IPS-20b (cell line): ENCODE data around the gene CRYBG1.
A peak's percentile ranks its signal among the peaks of the same experiment; 100 is the strongest.
"Not testable (repeated sequence)": the region's sequence is repeated elsewhere in the genome, so short reads cannot be mapped to it uniquely, and the experiment has no call there.

Source experiments
- H3K27ac ChIP-seq: one replicate; pipeline ENCODE4 v1.5.1; 2013; ENCODE audit warnings: low read length
- H3K27me3 ChIP-seq: 2 replicates; pipeline ENCODE4 v1.6.1; 2013; ENCODE audit warnings: mild to moderate bottlenecking, low read length, inconsistent platforms; ENCODE audit not compliant: insufficient read depth
- H3K36me3 ChIP-seq: 2 replicates; pipeline ENCODE4 v1.6.1; 2013; ENCODE audit warnings: low read depth, mild to moderate bottlenecking, inconsistent platforms, low read length, moderate library complexity; ENCODE audit not compliant: insufficient read depth
- H3K4me1 ChIP-seq: 2 replicates; pipeline ENCODE4 v1.6.1; 2013; ENCODE audit warnings: mild to moderate bottlenecking, control low read depth, inconsistent platforms, low read length, moderate library complexity; ENCODE audit not compliant: insufficient read depth
- H3K4me3 ChIP-seq: 2 replicates; pipeline ENCODE4 v1.5.1; 2013; ENCODE audit warnings: mild to moderate bottlenecking, low read length, inconsistent platforms
- H3K9ac ChIP-seq: 2 replicates; pipeline ENCODE4 v1.6.1; 2013; ENCODE audit warnings: low read depth, mild to moderate bottlenecking, inconsistent platforms, low read length, moderate library complexity
- H3K9me3 ChIP-seq: 2 replicates; pipeline ENCODE4 v1.6.1; 2013; ENCODE audit warnings: mild to moderate bottlenecking, low read depth, low read length, inconsistent platforms; ENCODE audit not compliant: insufficient read depth

Gene CRYBG1

GRCh38 chr6:106512048-106512967, 151.8 kb downstream of the CRYBG1 start:
- H3K9me3 ChIP-seq: no peaks in the 10 kb centered on the region
- no peak overlapping the region for H3K9ac ChIP-seq
- peaks cover 6% of the 10 kb centered on the region; the same call in 1 of the 2 replicates for H3K4me1 ChIP-seq
- peaks cover 81% of the 10 kb centered on the region for H3K27me3 ChIP-seq
- peak overlapping the region; percentile 54; the same call in 1 of the 2 replicates for H3K4me3 ChIP-seq
- H3K27ac ChIP-seq: no peak overlapping the region
- no peaks in the 10 kb centered on the region for H3K36me3 ChIP-seq

GRCh38 chr6:106512968-106513574, 152.6 kb downstream of the CRYBG1 start:
- Histone ChIP-seq H3K27ac (no peak overlapping the region), H3K4me3 (peak overlapping the region; percentile 54; the same call in 1 of the 2 replicates), H3K9me3 (no peaks in the 10 kb centered on the region), H3K9ac (no peak overlapping the region), H3K36me3 (no peaks in the 10 kb centered on the region), H3K4me1 (peaks cover 6% of the 10 kb centered on the region; the same call in 1 of the 2 replicates), H3K27me3 (peaks cover 73% of the 10 kb centered on the region)

- no peaks in the 10 kb centered on the region for H3K9me3 ChIP-seq
- no peak overlapping the region for H3K9ac ChIP-seq
- peaks cover 6% of the 10 kb centered on the region; the same call in 1 of the 2 replicates for H3K4me1 ChIP-seq
- no peak overlapping the region for H3K4me3 ChIP-seq
- no peak overlapping the region for H3K27ac ChIP-seq
- no peaks in the 10 kb centered on the region for H3K36me3 ChIP-seq
- peaks cover 64% of the 10 kb centered on the region for H3K27me3 ChIP-seq
Observed at GRCh38 chr6:106513808-106514582, 153.5 kb downstream of the CRYBG1 start.

GRCh38 chr6:106514583-106514885, 154.0 kb downstream of the CRYBG1 start:
- H3K4me3 ChIP-seq: no peak overlapping the region

GRCh38 chr6:106515582-106515981, 155.1 kb downstream of the CRYBG1 start:
- H3K9me3 ChIP-seq, H3K27ac ChIP-seq, H3K9ac ChIP-seq, H3K4me3 ChIP-seq, H3K4me1 ChIP-seq, H3K36me3 ChIP-seq: not testable (repeated sequence)
- H3K27me3 ChIP-seq: peaks cover 48% of the 10 kb centered on the region

More at GRCh38 chr6:106514583-106514885, 154.0 kb downstream of the CRYBG1 start:
- Histone ChIP-seq H3K9me3 (no peaks in the 10 kb centered on the region), H3K27ac (no peak overlapping the region), H3K4me1 (peaks cover 6% of the 10 kb centered on the region; the same call in 1 of the 2 replicates), H3K27me3 (peaks cover 59% of the 10 kb centered on the region), H3K9ac (no peak overlapping the region), H3K36me3 (no peaks in the 10 kb centered on the region)

GRCh38 chr6:106516616-106517015, 156.1 kb downstream of the CRYBG1 start:
- Histone ChIP-seq H3K27ac (no peak overlapping the region), H3K4me1 (no peaks in the 10 kb centered on the region; the same call in 1 of the 2 replicates), H3K9me3 (no peaks in the 10 kb centered on the region), H3K9ac (no peak overlapping the region), H3K36me3 (no peaks in the 10 kb centered on the region), H3K27me3 (peaks cover 38% of the 10 kb centered on the region), H3K4me3 (no peak overlapping the region)

- Histone ChIP-seq H3K4me3 (no peak overlapping the region), H3K27ac (no peak overlapping the region), H3K9ac (no peak overlapping the region), H3K36me3 (no peaks in the 10 kb centered on the region), H3K4me1 (no peaks in the 10 kb centered on the region), H3K9me3 (no peaks in the 10 kb centered on the region), H3K27me3 (peaks cover 27% of the 10 kb centered on the region)
Observed at GRCh38 chr6:106517706-106518105, 157.2 kb downstream of the CRYBG1 start.

- H3K4me1 ChIP-seq: no peaks in the 10 kb centered on the region
- H3K27me3 ChIP-seq: peaks cover 17% of the 10 kb centered on the region
- H3K9ac ChIP-seq: no peak overlapping the region
- H3K4me3 ChIP-seq: no peak overlapping the region
- H3K36me3 ChIP-seq: no peaks in the 10 kb centered on the region
- no peaks in the 10 kb centered on the region for H3K9me3 ChIP-seq
- H3K27ac ChIP-seq: no peak overlapping the region
Observed at GRCh38 chr6:106518748-106519147, 158.2 kb downstream of the CRYBG1 start.

- Histone ChIP-seq H3K27me3 (peaks cover 7% of the 10 kb centered on the region), H3K27ac (no peak overlapping the region), H3K9ac (no peak overlapping the region), H3K4me3 (no peak overlapping the region), H3K4me1 (no peaks in the 10 kb centered on the region), H3K36me3 (no peaks in the 10 kb centered on the region), H3K9me3 (no peaks in the 10 kb centered on the region)
Observed at GRCh38 chr6:106519460-106520394, 159.2 kb downstream of the CRYBG1 start.

GRCh38 chr6:106520711-106521401, 160.3 kb downstream of the CRYBG1 start:
- H3K4me1 ChIP-seq: no peaks in the 10 kb centered on the region
- H3K4me3 ChIP-seq: no peak overlapping the region
- H3K27ac ChIP-seq: no peak overlapping the region
- H3K36me3 ChIP-seq: no peaks in the 10 kb centered on the region
- no peaks in the 10 kb centered on the region for H3K9me3 ChIP-seq
- no peaks in the 10 kb centered on the region for H3K27me3 ChIP-seq
- H3K9ac ChIP-seq: no peak overlapping the region
